Activated T-helper 1 cell treated with anti-CD3 and anti-CD28 coated beads, Interleukin-12 subunit alpha, Interleukin-12 subunit beta, Interleukin-2, Interleukin-4 antibody, amounts not matched to agents 30 ng/mL and 10 ng/mL and 1 ng/mL, durations not matched to agents 14 hours and 24 hours and 36 hours (primary cell): ENCODE data around the gene METTL16. TPM values are rescaled to one million over a fixed set of nuclear protein-coding genes. Genes with fewer than 3 reads are reported as not detected.
A peak's percentile ranks its signal among the peaks of the same experiment; 100 is the strongest.
"Not testable (repeated sequence)": the region's sequence is repeated elsewhere in the genome, so short reads cannot be mapped to it uniquely, and the experiment has no call there.

Source experiments
- DNase-seq: peaks from one replicate; pipeline ENCODE4 v3.0.0; 2021; ENCODE audit warnings: low spot score
- H3K27ac Mint-ChIP-seq: one replicate; pipeline ENCODE4 v1.8.0; 2021; ENCODE audit warnings: mild to moderate bottlenecking, mixed read lengths
- H3K27me3 Mint-ChIP-seq: one replicate; pipeline ENCODE4 v1.8.0; 2022; ENCODE audit warnings: mild to moderate bottlenecking, moderate library complexity, mixed read lengths; ENCODE audit not compliant: insufficient read depth
- H3K36me3 Mint-ChIP-seq: one replicate; pipeline ENCODE4 v1.8.0; 2021; ENCODE audit warnings: low read depth, mixed read lengths
- H3K4me1 Mint-ChIP-seq: one replicate; pipeline ENCODE4 v1.8.0; 2021; ENCODE audit warnings: low read depth, mixed read lengths
- H3K4me3 Mint-ChIP-seq: one replicate; pipeline ENCODE4 v1.8.0; 2021; ENCODE audit warnings: mild to moderate bottlenecking, moderate library complexity, mixed read lengths
- H3K9me3 Mint-ChIP-seq: one replicate; pipeline ENCODE4 v1.8.0; 2021; ENCODE audit warnings: mixed read lengths
- intact Hi-C: fragments of 100-400 bp; cut with micrococcal nuclease; formaldehyde crosslinking; loops from one replicate; pipeline ENCODE4 v1.15.1; 2024
- total RNA-seq: library from RNA; stranded (reverse); gene quantifications from 2 replicates; pipeline ENCODE4 v1.2.3, GENCODE V29; 2022

The METTL16 gene
- total RNA-seq, 1 donor from 2014 or later, result 53.9 TPM

DNA sequence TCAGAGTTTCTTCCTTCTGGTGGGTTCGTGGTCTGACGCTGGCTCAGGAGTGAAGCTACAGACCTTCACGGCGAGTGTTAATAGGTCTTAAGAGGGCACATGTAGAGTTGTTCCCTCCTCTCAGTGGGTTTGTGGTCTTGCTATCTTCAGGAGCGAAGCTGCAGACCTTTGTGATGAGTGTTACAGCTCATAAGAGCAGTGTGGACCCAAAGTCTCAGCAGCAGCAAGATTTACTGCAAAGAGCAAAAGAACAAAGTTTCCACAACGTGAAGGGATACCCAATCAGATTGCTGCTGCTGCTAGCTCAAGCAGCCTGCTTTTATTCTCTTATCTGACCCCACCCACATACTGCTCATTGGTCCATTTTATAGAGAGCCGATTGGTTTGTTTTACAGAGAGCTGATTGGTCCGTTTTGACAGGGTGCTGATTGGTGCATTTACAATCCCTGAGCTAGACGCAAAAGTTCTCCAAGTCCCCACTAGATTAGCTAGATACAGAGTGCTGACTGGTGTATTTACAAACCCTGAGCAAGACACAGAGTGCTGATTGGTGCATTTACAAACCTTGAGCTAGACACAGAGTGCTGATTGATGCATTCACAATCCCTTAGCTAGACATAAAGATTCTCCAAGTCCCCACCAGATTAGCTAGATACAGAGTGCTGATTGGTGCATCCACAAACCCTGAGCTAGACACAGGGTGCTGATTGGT is 19.7 kb upstream of the METTL16 start:
- H3K4me3 Mint-ChIP-seq, result peak overlapping the region; percentile 27
- intact Hi-C loops, DNase-seq, H3K27me3 Mint-ChIP-seq, H3K36me3 Mint-ChIP-seq, H3K9me3 Mint-ChIP-seq, H3K27ac Mint-ChIP-seq, H3K4me1 Mint-ChIP-seq: not testable (repeated sequence)

DNA sequence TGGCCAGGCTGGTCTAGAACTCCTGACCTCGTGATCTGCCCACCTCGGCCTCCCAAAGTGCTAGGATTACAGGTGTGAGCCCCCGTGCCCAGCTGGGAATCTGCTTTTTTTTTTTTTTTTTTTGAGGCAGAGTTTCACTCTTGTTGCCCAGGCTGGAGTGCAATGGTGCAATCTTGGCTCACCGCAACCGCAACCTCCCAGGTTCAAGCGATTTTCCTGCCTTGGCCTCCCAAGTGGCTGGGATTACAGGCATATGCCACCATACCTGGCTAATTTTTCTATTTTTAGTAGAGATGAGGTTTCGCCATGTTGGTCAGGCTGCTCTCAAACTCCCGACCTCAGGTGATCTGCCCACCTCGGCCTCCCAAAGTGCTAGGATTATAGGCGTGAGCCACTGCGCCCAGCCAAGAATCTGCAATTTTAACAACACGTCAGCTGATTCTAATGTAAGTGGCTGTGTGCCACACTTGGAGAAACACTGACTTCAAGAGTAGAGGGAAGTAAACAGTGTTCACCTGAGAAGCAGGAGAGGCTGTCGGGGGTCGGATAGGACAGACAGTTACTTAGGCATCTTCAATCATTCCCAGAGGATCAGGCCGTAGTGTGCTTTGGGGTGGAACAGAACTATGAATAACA is 10.2 kb upstream of the METTL16 start:
- H3K27ac Mint-ChIP-seq, H3K4me1 Mint-ChIP-seq, intact Hi-C loops, H3K27me3 Mint-ChIP-seq, DNase-seq, H3K4me3 Mint-ChIP-seq, H3K9me3 Mint-ChIP-seq, H3K36me3 Mint-ChIP-seq: not testable (repeated sequence)

DNA sequence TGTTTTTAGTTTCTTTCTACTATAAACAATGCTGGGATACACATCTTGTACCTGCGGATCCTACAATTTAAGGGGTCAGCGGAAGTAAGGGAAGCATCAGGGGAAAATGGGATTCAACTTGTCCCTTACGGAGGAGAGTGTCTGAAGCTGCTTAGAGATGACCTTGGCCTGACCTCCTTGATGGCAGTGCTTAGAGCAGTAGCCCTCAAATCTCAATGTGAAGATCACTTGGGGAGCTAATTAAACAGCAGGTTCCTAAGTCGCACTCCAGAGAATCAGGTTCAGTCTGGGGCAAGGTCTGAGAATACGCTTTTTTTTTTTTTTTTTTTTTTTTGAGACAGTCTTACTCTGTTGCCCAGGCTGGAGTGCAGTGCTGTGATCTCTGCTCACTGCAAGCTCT is 9.6 kb upstream of the METTL16 start:
- intact Hi-C loops, result no loop called here
- no peaks in the 10 kb centered on the region for H3K4me1 Mint-ChIP-seq
- no peaks in the 10 kb centered on the region for H3K36me3 Mint-ChIP-seq
- no peak for DNase-seq
- H3K9me3 Mint-ChIP-seq, result no peaks in the 10 kb centered on the region
- no peak overlapping the region for H3K27ac Mint-ChIP-seq
- no peak overlapping the region for H3K4me3 Mint-ChIP-seq
- H3K27me3 Mint-ChIP-seq, result peaks cover under 1% of the 10 kb centered on the region

DNA sequence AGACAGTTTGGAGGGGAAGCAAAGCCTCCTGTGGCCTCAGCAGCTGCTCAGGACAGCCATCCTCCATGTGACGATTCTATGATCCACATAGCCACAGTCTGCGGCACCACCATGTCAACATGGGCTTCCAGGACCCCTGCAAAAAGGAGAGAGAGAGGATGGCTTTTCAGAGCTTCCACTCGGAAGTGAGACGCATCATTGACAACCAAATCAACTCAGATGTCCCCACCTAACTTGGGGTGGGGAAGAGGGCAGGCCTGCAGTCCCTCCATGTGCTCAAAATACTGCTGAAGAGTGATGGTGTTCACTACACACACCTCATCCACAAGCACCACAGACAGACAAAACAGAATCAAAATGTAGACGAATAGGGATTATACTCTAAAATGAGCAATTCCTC is 5.9 kb upstream of the METTL16 start:
- Mint-ChIP-seq H3K36me3 (no peaks in the 10 kb centered on the region), H3K4me3 (no peak overlapping the region), H3K4me1 (no peaks in the 10 kb centered on the region), H3K9me3 (no peaks in the 10 kb centered on the region), H3K27ac (no peak overlapping the region), H3K27me3 (peaks cover 3% of the 10 kb centered on the region)
- no peak for DNase-seq
- intact Hi-C loops, result no loop called here

GRCh38 chr17:2511138-2511461 is 588 bp downstream of the METTL16 start:
- Mint-ChIP-seq H3K4me1 (peaks cover 11% of the 10 kb centered on the region), H3K9me3 (no peaks in the 10 kb centered on the region), H3K27me3 (peaks cover 1% of the 10 kb centered on the region), H3K4me3 (no peak overlapping the region), H3K36me3 (peaks cover 11% of the 10 kb centered on the region), H3K27ac (no peak overlapping the region)
- no peak for DNase-seq
- intact Hi-C loops, result loop anchor here (1.0 to 5.0 kb wide), 6 partner anchors 49 to 200 kb away; partner anchors contain the start of genes CLUH, MNT, PAFAH1B1 and SGSM2

DNA sequence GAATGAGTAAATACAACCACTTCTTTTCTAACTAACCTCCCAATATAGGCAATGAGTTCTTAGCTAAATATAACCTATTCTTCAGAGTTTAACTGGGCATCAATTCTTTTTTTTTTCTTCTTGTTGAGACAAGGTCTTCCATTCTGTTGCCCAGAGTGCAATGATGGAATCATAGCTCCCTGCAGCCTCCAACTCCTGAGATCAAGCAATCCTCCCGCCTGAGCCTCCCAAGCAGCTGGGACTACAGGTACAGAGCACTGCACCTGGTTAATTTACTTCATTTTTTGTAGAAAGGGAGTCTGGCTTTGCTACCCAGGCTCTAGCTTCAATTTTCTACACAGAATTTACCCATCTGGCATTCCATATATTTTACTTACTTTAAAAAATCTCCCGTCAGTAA is 1.1 kb downstream of the METTL16 start:
- H3K36me3 Mint-ChIP-seq, result peaks cover 15% of the 10 kb centered on the region
- no peak overlapping the region for H3K27ac Mint-ChIP-seq
- H3K9me3 Mint-ChIP-seq, result no peaks in the 10 kb centered on the region
- no peaks in the 10 kb centered on the region for H3K27me3 Mint-ChIP-seq
- no peak for DNase-seq
- H3K4me3 Mint-ChIP-seq, result no peak overlapping the region
- intact Hi-C loops, result loop anchor here (2.0 to 5.0 kb wide), 3 partner anchors 48 to 174 kb away; partner anchors contain the start of genes MNT, SGSM2 and TSR1
- peaks cover 15% of the 10 kb centered on the region for H3K4me1 Mint-ChIP-seq

DNA sequence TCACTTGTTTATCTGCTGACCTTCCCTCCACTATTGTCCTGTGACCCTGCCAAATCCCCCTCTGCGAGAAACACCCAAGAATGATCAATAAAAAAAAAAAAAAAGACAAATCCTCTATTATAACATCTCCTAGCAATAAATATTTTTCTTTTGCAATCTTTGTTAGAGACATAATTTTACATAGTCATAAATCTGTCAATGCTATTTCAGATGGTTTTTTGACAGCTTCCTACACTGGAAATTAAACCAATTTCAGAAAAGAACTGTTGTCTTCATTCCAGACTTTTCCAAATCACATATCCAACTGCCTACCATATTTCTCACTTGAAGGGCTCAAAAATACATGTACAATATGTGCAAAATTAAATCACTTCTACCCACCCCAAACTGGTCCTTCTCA is 3.7 kb downstream of the METTL16 start:
- H3K4me1 Mint-ChIP-seq, result peaks cover 23% of the 10 kb centered on the region
- no peak for DNase-seq
- peaks cover 19% of the 10 kb centered on the region for H3K36me3 Mint-ChIP-seq
- H3K27ac Mint-ChIP-seq, result no peak overlapping the region
- intact Hi-C loops, result no loop called here
- no peaks in the 10 kb centered on the region for H3K27me3 Mint-ChIP-seq
- H3K4me3 Mint-ChIP-seq, result no peak overlapping the region
- H3K9me3 Mint-ChIP-seq, result no peaks in the 10 kb centered on the region

GRCh38 chr17:2507015-2507414 is 4.7 kb downstream of the METTL16 start:
- H3K27ac Mint-ChIP-seq, H3K4me3 Mint-ChIP-seq, H3K9me3 Mint-ChIP-seq, intact Hi-C loops, H3K27me3 Mint-ChIP-seq, DNase-seq: not testable (repeated sequence)
- Mint-ChIP-seq H3K4me1 (peaks cover 33% of the 10 kb centered on the region), H3K36me3 (peaks cover 22% of the 10 kb centered on the region)

GRCh38 chr17:2503627-2504026 is 8.1 kb downstream of the METTL16 start:
- intact Hi-C loops, result no loop called here
- no peaks in the 10 kb centered on the region for H3K9me3 Mint-ChIP-seq
- peaks cover 31% of the 10 kb centered on the region for H3K36me3 Mint-ChIP-seq
- no peak overlapping the region for H3K4me3 Mint-ChIP-seq
- DNase-seq, result no peak
- no peak overlapping the region for H3K27ac Mint-ChIP-seq
- H3K27me3 Mint-ChIP-seq, result no peaks in the 10 kb centered on the region
- H3K4me1 Mint-ChIP-seq, result peaks cover 29% of the 10 kb centered on the region

- Mint-ChIP-seq H3K9me3 (no peaks in the 10 kb centered on the region), H3K27ac (no peak overlapping the region), H3K4me3 (no peak overlapping the region), H3K4me1 (peaks cover 24% of the 10 kb centered on the region), H3K27me3 (no peaks in the 10 kb centered on the region), H3K36me3 (peaks cover 25% of the 10 kb centered on the region)
- DNase-seq, result no peak
- intact Hi-C loops, result no loop called here
These were observed 8.7 kb downstream of the METTL16 start for GRCh38 chr17:2502871-2503580.

- DNase-seq, result no peak
- H3K4me1 Mint-ChIP-seq, result peaks cover 18% of the 10 kb centered on the region
- H3K9me3 Mint-ChIP-seq, result no peaks in the 10 kb centered on the region
- no peak overlapping the region for H3K27ac Mint-ChIP-seq
- no peaks in the 10 kb centered on the region for H3K27me3 Mint-ChIP-seq
- H3K4me3 Mint-ChIP-seq, result no peak overlapping the region
- peaks cover 18% of the 10 kb centered on the region for H3K36me3 Mint-ChIP-seq
- intact Hi-C loops, result no loop called here
These were observed 11.2 kb downstream of the METTL16 start for GRCh38 chr17:2500446-2500845.

DNA sequence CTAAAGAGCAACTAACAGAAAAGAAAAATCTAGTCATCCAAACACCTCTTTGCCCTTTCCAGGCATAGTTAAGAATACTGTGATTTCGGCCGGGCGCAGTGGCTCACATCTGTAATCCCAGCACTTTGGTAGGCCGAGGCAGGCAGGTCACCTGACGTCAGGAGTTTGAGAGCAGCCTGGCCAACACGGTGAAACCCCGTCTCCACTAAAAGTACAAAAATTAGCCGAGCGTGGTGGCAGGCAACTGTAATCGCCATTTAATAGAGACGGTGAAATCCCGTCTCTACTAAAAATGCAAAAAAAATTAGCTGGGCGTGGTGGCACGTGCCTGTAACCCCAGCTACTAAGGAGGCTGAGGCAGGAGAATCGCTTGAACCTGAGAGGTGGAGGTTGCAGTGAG is 22.4 kb downstream of the METTL16 start:
- intact Hi-C loops, H3K27me3 Mint-ChIP-seq, DNase-seq, H3K9me3 Mint-ChIP-seq, H3K4me3 Mint-ChIP-seq, H3K27ac Mint-ChIP-seq, H3K4me1 Mint-ChIP-seq, H3K36me3 Mint-ChIP-seq: not testable (repeated sequence)

DNA sequence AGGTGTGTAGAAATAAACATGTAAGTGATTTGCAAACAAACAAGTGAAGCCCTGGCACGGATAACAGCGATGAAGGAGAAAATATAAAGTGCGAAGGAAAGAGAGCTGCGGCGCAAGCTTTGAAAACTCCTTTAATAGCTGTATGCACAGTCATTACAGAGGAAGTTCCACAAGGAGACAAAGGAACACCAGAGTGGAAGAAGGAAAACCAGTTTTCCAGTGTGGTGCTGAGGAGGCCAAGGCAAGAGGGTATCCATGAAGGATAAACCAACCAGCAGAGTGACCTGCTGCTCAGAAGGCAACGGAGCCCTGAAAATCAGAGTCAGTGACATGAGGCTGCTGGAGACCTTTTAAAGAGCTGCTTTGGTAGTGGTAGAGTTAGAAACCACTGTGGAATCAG is 24.4 kb downstream of the METTL16 start:
- H3K27ac Mint-ChIP-seq, result no peak overlapping the region
- intact Hi-C loops, result no loop called here
- DNase-seq, result no peak
- peaks cover 1% of the 10 kb centered on the region for H3K36me3 Mint-ChIP-seq
- no peaks in the 10 kb centered on the region for H3K27me3 Mint-ChIP-seq
- no peaks in the 10 kb centered on the region for H3K9me3 Mint-ChIP-seq
- H3K4me3 Mint-ChIP-seq, result no peak overlapping the region
- H3K4me1 Mint-ChIP-seq, result peaks cover 10% of the 10 kb centered on the region
